HCT116 (cell line): ENCODE results near the gene DMD.

Experiments
- EZH2 ChIP-seq: fragments of 200-600 bp; sonication (generic); IDR thresholded peaks from 2 replicates; pipeline ENCODE4 v1.6.1; 2017; ENCODE audit warnings: antibody characterized with exemption, mixed run types
- POLR2AphosphoS5 ChIP-seq: IDR thresholded peaks from 2 replicates; pipeline ENCODE4 v1.6.1; 2011; ENCODE audit warnings: mild to moderate bottlenecking, low read depth, low read length, moderate library complexity
- SP1 ChIP-seq: IDR thresholded peaks from 2 replicates; pipeline ENCODE4 v1.6.1; 2012; ENCODE audit warnings: low read depth
- TCF7L2 ChIP-seq: IDR thresholded peaks from 2 replicates; pipeline ENCODE4 v1.7.0; 2011; ENCODE audit warnings: borderline replicate concordance, inconsistent platforms; ENCODE audit not compliant: insufficient read depth, insufficient read length; ENCODE audit errors: extremely low read depth
- TF ChIP-seq, protein P1 (sequence below): IDR thresholded peaks from 2 replicates; pipeline ENCODE4 v1.6.1; 2012; ENCODE audit warnings: low read depth

DNA sequence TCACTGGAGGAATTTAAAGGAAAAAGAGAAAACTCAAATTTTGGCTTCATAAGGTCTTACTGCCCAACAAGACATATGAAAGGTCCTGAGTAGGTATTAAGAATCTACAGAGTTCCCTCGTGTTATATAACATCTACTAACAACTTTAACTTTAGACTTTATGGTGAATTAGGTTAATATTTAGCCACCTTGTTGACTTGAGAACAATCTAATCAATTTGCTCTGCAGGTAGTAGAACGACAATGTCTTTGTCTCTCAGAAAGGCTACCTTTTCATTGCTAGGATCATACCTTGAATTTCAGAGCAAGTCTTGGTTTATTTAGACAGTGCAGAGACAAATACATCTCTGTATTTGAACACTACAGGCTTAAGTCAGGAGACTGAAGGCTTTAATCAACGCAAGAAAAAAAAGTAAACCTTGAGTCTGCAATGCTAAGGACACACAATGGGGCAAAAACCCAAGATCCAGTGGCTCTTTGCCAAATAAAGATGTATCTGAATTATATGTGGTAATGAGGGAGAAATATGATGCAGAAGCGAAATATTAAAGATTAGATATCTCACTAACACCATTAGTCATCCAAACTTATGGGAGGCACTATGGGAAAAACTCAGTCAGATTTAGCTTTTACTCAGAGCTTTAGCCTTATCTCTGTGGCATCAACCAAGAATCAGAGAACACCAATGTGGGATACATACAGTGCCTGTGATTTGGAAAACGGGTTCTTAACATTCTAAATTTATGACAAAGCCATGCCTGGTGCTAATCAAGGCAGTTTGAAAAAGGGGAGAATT is 2045.9 kb downstream of the DMD start:
- TF ChIP-seq POLR2AphosphoS5 (no peak), TCF7L2 (no peak), SP1 (no peak), EZH2 (no peak)
- TF ChIP-seq, protein P1, sequence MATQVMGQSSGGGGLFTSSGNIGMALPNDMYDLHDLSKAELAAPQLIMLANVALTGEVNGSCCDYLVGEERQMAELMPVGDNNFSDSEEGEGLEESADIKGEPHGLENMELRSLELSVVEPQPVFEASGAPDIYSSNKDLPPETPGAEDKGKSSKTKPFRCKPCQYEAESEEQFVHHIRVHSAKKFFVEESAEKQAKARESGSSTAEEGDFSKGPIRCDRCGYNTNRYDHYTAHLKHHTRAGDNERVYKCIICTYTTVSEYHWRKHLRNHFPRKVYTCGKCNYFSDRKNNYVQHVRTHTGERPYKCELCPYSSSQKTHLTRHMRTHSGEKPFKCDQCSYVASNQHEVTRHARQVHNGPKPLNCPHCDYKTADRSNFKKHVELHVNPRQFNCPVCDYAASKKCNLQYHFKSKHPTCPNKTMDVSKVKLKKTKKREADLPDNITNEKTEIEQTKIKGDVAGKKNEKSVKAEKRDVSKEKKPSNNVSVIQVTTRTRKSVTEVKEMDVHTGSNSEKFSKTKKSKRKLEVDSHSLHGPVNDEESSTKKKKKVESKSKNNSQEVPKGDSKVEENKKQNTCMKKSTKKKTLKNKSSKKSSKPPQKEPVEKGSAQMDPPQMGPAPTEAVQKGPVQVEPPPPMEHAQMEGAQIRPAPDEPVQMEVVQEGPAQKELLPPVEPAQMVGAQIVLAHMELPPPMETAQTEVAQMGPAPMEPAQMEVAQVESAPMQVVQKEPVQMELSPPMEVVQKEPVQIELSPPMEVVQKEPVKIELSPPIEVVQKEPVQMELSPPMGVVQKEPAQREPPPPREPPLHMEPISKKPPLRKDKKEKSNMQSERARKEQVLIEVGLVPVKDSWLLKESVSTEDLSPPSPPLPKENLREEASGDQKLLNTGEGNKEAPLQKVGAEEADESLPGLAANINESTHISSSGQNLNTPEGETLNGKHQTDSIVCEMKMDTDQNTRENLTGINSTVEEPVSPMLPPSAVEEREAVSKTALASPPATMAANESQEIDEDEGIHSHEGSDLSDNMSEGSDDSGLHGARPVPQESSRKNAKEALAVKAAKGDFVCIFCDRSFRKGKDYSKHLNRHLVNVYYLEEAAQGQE: no peak
